ENCODE measurements around the gene QPCT.

- TF ChIP-seq POLR2A (IDR thresholded peaks at IDR 0.05; ENCODE audit: low read depth, low read length) (no peak), POLR2AphosphoS5 (IDR thresholded peaks at IDR 0.05; ENCODE audit: low read depth, low read length) (no peak), TAF1 (IDR thresholded peaks at IDR 0.05; ENCODE audit: low read depth, low read length) (no peak), PAX5 (IDR thresholded peaks at IDR 0.05; ENCODE audit: insufficient read depth, low read length, severe bottlenecking) (no peak), SPI1 (IDR thresholded peaks at IDR 0.05; ENCODE audit: low read depth, low read length) (no peak), POU2F2 (IDR thresholded peaks at IDR 0.05; ENCODE audit: low read depth, low read length) (no peak)
Observed at GRCh38 chr2:37301408-37301807, 43.0 kb upstream of the QPCT start.

All from GM12891 (cell line).